NCI-H1092 (cell line): ENCODE data around the gene CREB3L2.

Source experiments
- DNase-seq: peaks from one replicate; lab custom pipeline; 2025; lab: John Stamatoyannopoulos, UW

Gene CREB3L2

DNA sequence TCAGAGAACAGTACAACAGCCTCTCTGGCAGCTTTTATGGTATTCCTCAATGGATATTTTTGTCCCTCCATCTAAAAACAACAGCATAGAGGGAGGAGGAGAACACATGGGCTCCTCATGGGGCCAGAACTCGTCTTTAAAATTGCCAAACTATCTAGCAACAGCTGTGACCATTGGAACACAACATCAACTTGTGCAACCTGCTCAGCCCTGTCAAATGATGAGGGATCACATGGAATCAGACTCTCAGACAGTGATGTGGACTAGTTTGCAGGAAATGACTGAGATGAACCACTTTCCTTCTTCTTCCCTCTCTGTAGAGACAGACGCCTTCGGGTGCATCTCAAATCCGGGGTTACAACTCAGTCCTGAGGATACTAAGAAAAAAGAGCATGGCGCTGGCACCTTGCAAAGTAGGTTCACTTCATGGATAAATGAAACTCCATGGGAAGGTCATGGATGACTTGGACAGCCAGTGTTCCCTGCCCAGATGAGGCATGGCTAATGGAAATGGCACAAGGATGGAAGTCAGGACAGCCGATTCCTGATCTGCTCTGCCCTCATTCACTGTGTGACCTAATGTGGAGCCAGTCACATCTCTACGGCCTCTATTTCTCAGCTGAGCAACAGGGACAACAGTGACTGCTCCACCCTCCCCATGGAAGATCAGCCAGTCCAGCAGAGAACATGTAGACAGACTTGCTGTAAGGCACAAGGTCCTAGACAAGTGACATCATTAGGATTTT, 130.5 kb downstream of the CREB3L2 start:
- no peak for DNase-seq

DNA sequence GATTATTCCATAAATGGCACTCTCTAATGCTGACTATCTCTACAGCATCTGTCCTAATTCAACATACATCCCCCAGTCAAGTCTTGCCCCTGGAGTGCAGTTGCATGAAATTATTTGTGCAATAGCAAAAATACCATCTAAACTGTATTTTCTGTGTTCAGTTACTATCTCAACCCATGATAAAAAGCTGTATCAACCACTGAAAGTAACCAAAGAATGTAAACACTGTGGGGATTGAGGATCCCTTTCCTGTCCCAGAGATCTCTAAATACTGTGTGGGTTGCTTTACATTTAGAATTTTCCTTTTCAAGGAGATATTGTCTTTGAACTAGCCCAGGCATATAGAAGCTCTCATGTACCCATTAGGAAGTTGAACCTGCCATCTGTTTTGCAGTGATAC, 131.2 kb downstream of the CREB3L2 start:
- DNase-seq, result no peak

DNA sequence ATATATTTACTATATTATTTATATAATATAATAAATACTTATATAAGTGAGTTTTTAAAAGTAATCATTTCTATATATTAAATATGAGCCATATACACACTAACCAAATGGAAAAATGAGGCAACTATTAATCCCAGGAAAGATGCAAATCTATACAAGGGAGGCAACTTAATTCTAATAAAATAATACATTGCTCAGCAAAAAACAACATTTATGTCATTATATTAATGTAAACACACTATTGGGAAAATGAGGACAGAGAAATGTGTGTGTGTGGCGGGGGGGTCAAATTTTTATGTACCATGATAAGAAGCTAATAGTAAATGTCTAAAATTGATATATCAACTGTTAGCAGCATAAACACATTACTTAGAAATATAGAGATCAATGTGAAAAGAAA, 131.8 kb downstream of the CREB3L2 start:
- no peak for DNase-seq

DNA sequence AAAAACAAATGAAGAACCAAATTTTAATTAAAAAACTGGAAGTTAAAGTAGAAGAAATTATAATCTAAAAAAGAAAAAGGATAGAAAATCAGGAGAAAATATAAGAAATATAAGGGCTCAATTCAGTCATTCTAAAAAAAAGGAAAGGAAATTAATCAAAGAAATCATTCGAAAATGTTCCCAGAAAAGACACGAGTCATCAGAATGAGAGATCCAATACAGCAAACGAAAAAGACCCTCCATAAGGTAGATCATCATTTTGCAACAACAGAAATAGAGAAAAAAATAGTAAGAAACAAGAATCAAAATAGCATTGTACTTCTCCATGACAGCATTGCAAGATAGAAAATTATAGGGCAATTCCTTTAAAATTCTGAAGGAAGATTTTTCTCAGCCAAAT, 132.6 kb downstream of the CREB3L2 start:
- no peak for DNase-seq

DNA sequence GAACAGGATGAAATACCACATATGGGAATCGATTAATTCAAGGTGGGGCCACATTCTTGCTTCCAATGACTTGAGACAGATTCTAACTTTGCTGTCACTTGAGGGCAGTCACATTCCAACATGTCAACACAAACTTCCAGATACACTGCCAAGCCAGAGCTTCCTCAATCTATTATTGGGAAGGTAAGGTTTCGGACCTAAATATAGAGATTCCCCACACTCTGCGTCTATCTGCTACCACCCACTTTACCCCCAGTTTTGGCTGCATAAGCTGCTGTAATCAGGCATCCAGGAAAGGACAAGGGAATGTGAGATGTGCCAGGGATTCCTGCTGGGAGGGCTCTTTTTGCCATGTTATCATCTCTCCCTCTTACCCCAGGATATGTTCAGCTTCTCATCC, 134.6 kb downstream of the CREB3L2 start:
- DNase-seq, result no peak

DNA sequence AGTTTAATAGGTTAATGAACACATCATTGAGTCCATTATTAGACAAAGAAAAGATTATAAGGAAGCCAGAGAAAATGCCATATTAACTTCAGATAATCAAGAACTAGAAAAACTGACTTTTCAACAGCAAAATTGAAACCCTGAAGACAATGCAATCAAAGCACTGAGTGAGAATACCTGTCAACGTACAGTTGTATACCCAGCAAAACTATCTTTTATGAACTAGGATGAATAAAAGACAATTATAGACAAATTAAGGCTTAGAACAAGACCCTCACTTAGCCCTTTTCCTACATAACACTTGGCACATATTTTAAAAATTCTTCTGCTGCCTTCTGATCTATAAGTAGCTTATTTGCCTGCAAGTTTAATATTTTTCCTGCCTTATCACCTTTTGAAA, 136.1 kb downstream of the CREB3L2 start:
- no peak for DNase-seq

DNA sequence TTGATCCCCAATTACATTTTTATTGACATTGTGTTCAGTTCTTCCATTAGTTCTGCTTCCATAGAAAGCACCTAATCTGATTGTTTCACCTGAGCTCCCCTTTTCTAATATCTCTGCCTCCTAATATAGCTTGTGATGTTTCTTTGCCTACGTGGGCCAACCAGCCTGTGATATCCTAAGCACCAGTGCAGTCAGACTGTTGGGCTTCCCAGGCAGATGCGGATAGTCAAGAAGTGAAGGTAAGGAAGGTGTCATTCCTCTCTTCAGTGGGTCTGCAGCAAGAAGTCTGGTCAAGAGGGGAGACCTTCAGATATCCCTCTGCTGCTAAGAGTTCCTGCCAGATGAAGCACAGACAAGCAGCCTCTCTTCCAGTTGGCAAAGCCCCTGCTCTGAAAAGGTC, 138.9 kb downstream of the CREB3L2 start:
- no peak for DNase-seq

DNA sequence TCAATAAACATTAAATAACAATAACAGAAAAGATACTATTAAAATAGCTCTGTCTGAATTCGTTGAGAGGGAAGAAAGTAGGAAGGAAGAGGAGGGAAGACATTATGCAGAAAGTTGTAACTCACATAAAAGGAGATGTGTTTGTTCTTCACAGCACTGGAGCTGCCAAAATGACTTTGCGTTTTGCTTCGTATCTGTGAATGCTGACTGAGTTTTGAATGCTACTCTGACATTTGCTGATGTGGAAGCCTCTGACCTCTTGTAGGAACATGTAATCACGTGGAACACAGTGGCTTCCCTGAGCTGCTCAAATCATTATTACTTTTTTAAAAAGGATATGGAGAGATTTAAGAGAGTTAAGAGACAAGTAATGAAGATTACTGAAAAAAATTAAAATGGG, 139.5 kb downstream of the CREB3L2 start:
- no peak for DNase-seq

DNA sequence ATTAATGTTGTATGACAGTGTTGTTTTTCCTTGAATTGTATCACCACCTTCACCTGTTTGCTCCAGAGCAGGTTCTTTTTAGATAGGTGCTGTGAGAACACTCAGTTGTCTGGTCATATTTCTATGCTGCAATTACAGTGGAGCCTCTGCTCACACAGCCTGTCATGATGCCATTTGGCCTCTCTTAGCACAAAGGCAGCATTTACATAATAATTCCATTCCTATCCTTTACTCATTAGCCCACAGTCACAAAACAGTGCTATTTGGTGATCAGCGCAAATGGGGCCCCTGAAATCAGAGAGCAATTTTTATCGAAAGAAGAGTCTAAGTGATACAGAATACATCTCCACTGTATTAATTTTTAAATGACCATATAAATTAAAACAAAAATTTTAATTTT, 141.3 kb downstream of the CREB3L2 start:
- no peak for DNase-seq

DNA sequence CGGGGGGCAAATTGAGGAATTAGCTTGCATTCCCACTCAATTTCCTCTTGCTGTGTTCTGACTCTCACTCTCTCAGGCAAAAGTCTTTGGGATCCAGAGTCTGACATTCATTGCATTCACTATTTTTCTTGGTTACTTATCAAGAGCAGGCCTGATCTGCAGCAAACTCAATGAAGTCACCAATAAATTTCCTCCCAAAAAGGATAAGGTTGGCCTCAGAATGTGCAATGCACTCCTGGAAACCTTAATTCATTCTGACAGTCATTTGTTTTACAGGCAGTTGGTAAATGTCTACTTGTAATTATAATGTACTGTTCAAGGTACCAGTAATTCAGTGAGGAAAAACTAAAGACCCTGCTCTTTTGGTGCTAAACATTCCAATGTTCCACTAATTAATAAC, 148.8 kb downstream of the CREB3L2 start:
- no peak for DNase-seq

DNA sequence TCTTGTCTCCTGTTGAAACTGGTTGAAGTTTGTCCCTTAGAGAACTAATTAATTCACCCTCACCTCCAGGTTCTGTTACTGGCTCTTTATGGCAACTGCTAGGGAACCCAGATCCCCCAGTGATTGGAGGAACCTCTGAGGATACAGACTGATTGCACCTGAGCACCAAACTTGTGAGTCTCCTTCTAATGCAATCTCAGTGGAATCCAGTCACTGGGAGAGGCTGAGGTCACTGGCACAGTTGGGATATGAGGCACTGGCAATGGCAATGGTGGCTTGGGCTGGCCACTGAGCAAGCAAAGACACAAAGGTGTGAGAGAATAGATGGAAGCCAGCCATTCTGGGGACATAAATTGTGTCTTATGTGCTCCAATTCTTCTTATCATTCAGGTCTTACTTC, 149.8 kb downstream of the CREB3L2 start:
- no peak for DNase-seq

DNA sequence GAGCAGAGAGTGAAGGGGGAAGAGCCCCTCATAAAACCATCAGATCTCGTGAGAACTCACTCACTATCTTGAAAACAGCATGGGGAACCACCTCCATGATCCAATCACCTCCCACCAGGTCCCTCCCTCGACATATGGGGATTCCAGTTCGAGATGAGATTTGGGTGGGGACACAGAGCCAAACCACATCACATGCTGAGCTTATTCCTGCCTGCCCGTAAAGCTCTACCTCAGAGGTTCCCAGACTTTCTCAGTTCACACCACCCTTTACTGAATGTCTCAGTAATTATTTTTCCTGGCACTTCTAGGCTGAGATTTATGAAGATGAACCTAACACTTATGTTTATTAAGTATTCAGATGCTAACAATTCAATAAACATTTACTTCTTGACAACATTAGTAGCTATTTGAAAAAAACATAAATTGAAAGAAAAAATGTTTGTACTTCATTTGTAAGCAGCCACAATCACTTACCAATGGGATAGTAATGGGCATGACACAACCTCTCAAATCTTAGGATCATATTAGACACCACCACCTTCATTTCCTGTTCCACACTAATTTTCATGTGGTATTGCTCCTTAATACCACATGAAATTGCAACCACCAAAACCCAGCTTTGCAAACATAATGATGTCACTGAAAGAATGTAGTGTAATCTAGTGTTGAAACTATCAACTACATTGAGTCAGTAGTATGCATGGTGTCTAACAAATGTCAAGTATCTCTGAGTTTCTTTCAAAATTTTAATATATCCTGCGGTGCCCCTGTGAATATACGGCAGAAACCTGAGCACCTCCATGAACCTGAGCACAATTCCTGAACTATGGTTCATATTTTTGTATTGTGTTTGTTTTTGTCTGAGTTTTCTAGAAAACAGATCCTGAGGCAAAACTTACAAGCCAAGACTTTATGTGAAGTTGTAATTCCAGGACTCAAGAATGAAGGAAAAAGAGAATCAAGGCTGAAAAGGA, 150.6 kb downstream of the CREB3L2 start:
- no peak for DNase-seq

DNA sequence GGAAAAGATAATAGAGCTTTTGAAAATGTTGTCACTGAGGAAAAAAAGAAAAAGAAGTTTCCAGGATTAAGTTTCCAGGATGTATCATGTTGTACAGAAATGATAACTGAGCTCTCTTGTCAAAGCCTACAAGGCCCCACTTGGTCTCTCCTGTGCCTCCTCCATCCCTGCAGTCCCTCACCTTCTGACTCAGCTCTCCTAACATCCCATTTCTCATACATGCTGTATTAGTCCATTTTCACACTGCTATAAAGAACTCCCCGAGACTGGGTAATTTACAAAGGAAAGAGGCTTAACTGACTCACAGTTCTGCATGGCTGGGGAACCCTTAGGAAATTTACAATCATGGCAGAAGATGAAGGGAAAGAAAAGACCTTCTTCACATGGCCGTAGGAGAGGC, 151.3 kb downstream of the CREB3L2 start:
- no peak for DNase-seq

DNA sequence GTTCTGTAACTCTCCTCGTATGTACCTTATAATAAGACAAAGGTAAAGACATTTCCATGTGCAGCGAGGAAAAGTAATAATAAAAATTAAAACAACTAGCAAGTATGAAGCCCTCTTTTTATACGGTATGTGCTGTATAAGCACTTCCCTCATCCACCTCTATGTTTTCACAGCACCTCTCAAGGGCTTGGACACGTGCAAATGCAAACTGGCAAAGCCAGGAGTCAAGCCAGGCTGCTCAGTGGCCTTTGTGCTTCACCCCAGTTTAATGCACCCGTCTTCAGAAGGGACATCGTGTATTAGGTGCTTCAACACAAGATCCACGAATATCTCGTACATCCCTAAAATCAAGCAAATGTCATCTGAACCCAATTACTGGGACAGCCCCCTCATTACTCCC, 153.8 kb downstream of the CREB3L2 start:
- DNase-seq, result no peak

DNA sequence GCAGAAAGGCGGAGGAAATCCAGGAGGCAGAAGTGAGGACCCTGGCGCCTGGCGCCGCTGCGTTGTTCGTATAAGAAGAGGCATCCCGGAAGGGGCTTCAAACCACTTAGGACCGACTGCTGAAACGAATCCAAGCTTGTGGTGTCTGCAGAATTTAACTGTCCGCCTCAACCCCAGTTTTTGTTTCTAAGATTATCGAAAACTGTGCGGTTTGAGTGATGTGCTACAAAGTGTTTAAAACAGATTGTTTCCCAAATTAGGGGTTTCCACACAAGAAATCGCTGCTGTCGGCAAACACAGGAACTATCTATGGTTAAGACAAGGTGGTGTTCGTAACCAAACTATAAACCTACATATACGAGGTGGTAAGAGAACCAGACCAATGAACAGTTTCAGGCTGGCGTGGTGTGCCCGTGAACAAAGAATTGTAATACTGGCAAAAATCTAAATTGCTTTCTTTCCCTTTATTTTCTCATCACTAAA, 154.3 kb downstream of the CREB3L2 start:
- DNase-seq, result no peak

DNA sequence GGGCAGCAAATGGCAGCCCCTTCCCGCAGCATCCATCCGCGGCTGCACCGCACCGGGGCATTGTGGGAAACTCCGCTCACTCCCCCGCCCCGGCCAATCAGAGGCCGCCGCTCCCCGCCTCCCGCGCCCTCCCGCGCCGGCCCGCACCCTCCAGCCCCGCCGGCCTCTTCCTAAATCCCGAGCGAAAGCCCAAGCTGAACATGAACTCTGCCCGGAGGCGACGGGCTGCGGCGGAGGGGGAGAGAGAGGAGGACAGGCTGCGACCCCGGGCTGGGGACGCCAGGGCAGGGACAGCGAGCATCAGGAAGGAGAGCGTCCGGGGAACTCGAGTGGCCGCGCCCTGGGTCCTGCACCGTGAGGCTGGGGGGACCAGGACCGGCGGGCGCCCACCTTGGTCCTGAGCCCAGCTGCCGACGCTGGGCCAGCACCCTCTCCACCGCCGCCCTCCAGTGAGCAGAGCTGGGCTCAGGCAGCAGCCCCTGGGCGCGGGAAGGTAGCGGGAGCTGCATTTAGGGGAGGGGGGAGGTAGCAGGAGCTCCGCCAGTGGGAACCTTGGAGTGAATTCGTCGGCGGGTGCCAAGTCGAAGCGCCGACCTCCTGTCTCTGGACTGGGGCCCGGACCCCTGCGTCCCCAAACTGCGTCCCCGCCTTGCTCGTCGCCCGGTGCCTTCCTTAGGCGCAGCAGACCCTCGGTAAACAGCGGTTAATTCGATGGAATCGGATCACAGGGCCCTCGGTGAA, 154.9 kb downstream of the CREB3L2 start, which contains the start of gene DGKI:
DGKI (minus strand) TSS at position 148 of the 741 bp plus-strand sequence.
- DNase-seq, result peak; percentile 16

DNA sequence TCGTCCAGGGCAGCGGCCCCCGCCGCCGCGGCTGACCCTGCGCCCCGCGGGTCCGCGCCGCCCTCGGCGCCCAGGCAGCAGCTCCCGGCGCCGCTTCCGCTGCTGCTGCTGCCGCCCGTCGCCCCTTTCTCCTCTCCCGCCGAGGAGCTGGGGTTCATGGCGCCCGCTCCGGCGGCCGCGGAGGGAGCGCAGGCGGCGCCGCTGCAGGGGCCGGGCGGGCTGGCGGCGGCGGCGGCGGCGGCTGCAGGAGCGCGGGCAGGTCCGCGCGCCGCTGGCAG, 155.4 kb downstream of the CREB3L2 start:
- DNase-seq, result no peak

DNA sequence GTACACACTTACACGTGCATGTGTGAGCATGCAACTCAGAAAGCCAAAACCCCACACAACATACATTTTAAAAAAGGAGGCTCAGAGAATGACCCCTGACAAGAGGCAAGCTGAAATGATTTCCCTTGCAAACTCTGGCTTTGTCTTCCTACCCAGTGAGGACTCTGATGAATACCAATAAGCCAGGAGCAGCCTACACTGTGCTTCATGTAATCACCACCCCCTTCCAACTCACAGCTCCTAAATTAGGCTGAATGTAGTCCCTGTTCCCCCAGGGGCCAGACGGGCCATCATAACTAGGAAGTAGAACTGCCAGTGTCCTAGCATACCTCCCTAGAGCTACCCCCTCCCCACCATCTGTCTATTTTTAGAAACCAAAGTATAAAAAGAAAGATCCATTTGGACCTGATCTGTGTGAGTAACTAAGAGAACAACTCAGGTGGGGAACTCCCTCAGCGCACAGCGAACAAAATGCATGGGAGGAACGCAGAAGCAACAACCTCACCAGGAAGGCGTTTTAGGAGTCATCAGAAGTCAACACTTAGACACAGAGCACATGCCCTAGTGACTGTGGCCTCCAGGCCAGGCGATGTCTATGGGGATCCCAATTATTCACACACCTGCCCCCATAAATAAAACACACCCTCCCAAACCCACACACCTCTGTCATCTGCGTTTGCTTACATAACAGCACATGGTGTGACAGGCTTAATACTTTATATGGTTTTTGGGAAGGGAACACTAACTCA, 157.0 kb downstream of the CREB3L2 start:
- DNase-seq, result no peak

DNA sequence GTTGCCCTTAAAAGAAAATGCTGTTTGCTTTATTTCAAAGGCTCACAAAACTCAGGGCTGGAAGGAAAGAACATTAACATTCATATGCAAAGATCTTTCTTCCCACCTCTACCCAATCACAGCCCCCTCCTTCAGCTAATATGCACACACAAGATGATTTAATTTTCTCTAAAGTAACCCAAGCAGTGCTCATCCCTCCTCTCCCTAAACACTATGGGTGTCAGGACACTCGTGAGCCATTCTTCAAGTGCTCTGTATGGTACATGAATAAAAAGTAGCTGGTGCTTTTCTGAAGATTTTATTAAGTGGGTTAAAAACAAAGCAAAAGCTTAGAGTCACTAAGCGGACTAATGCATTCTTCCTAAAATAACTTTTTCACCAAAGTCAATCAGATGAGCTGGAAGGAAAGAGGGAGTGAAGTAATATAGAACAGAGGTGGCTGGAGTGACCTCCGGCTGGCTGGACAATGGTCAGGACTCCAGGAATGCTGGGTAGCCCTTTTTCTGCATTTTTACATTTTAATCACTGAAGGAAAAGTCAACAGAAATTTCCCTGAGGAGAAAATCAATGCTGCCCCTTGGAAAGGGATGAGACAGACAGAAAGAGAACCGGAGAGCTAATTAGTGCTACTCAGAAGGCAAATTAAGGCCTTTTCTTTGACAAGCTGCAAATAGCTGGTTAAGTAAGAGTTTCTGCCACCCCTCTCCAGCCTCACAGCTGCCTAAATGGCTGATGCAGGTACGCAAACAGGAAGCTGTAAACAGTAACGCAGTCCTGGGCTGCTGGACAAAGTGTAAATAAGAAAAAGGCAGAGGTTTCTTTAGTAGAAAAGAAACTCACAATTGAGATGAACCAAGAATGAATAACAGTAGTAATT, 161.7 kb downstream of the CREB3L2 start:
- no peak for DNase-seq

DNA sequence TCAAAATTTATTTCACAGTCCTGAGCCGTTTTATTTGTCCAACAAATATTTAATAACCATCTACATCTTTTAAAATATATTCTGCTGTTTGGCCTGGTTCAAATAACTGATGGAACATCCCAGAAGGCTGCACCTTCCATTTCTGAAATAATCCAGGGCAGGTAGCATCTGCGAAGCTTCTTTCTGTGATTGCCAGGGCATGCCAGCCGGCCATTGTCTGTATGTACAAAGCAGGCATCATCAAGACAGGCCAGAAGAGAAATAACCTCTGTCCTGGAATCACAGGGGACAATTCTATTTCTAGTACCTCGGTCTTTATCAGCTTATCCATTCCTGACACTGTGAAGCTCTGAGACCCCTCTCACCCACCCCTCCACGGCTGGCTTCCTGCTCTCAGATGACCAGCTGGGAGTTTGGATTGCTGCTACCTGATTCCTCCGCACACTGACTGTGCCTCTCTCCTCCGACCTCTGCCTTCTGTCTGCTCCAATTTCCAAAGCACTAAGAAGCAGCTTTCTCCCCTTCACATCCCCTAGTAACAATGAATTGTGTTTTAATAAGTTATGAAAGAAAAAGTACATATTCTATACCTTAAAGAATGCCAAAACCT, 163.1 kb downstream of the CREB3L2 start:
- DNase-seq, result no peak
